HCT116 (cell line): ENCODE data around the gene LHX3.

Experiments
- CBX3 ChIP-seq: IDR thresholded peaks from 2 replicates; pipeline ENCODE4 v1.6.1; 2012; ENCODE audit warnings: low read depth
- CEBPB ChIP-seq: IDR thresholded peaks from 2 replicates; pipeline ENCODE4 v1.6.1; 2012; ENCODE audit warnings: low read depth
- CTCF ChIP-seq, 3 experiments: fragments of 200-600 bp in 1 of 3; sonication (generic) in 1 of 3; IDR thresholded peaks in 2 of 3; conservative IDR thresholded peaks in 1 of 3; 2 replicates each; pipeline ENCODE4 v1.5.1; 2012 to 2017; ENCODE audit warnings: low read depth in 2 of 3, low read length in 2 of 3, antibody characterized with exemption in 1 of 3, borderline replicate concordance in 1 of 3, control low read depth in 1 of 3, mild to moderate bottlenecking in 1 of 3, mixed read lengths in 1 of 3, mixed run types in 1 of 3, moderate library complexity in 1 of 3; ENCODE audit not compliant: insufficient read depth in 1 of 3
- ELF1 ChIP-seq: IDR thresholded peaks from 2 replicates; pipeline ENCODE4 v1.6.1; 2012; ENCODE audit warnings: low read depth, borderline replicate concordance
- EZH2 ChIP-seq: fragments of 200-600 bp; sonication (generic); IDR thresholded peaks from 2 replicates; pipeline ENCODE4 v1.6.1; 2017; ENCODE audit warnings: antibody characterized with exemption, mixed run types
- EZH2phosphoT487 ChIP-seq: fragments of 200-600 bp; IDR thresholded peaks from 2 replicates; pipeline ENCODE4 v1.6.1; 2018; ENCODE audit warnings: antibody characterized with exemption, borderline replicate concordance
- JUND ChIP-seq: IDR thresholded peaks from 2 replicates; pipeline ENCODE4 v1.6.1; 2012
- MAX ChIP-seq: IDR thresholded peaks from 2 replicates; pipeline ENCODE4 v1.6.1; 2012
- POLR2A ChIP-seq: IDR thresholded peaks from 2 replicates; pipeline ENCODE4 v1.7.0; 2011; ENCODE audit warnings: borderline replicate concordance; ENCODE audit not compliant: insufficient read depth, insufficient read length; ENCODE audit errors: extremely low read depth
- POLR2AphosphoS5 ChIP-seq: IDR thresholded peaks from 2 replicates; pipeline ENCODE4 v1.6.1; 2011; ENCODE audit warnings: mild to moderate bottlenecking, low read depth, low read length, moderate library complexity
- SRF ChIP-seq: IDR thresholded peaks from 2 replicates; pipeline ENCODE4 v1.6.1; 2012; ENCODE audit warnings: low read depth
- ZNF274 ChIP-seq: fragments of 200-500 bp; sonication (Bioruptor generic); IDR thresholded peaks from 2 replicates; pipeline ENCODE4 v1.6.1; 2014; ENCODE audit warnings: mild to moderate bottlenecking, low read depth, low read length, inconsistent platforms
- TF ChIP-seq, protein P1 (sequence below): IDR thresholded peaks from 2 replicates; pipeline ENCODE4 v1.6.1; 2012

GRCh38 chr9:136234597-136234996, 29.7 kb upstream of the LHX3 start:
- TF ChIP-seq CTCF (IDR thresholded peaks at IDR 0.05 in 2 of 3, conservative IDR thresholded peaks at IDR 0.05 in 1 of 3; ENCODE audit: borderline replicate concordance in 1 of 3, insufficient read depth in 1 of 3, low read depth in 2 of 3, low read length in 2 of 3) (no peak), ELF1 (no peak), ZNF274 (no peak), EZH2 (no peak), MAX (no peak), SRF (no peak), POLR2A (no peak), POLR2AphosphoS5 (no peak), CEBPB (no peak), CBX3 (no peak), JUND (no peak), EZH2phosphoT487 (no peak)
- TF ChIP-seq, protein P1, sequence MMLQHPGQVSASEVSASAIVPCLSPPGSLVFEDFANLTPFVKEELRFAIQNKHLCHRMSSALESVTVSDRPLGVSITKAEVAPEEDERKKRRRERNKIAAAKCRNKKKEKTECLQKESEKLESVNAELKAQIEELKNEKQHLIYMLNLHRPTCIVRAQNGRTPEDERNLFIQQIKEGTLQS: no peak
